ENCODE data around the gene CD300LF. TPM values are rescaled to one million over a fixed set of nuclear protein-coding genes. Genes with fewer than 3 reads are reported as not detected.

The CD300LF gene
- total RNA-seq, 1 experiment from 2014 or later = not detected

DNA sequence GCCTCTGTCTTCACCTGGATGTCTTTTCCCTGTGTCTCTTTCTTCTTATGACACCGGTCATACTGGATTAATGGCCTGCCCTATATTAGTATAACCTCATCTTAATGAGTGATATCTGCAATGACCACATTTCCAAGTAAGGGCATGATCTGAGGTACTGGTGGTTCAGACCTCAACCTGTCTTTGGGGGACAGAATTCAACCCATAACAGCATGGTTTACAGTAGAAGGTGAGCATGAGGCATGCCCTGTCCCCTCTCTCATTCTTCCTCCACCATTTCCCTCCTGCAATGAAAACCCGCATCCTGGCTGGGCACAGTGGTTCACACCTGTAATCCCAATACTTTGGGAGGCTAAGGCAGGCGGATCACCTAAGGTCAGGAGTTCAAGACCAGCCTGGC lies 21.5 kb upstream of the CD300LF start:
- DNase-seq (ENCODE audit: low spot score) (no peak), ATAC-seq (no peak)
- Mint-ChIP-seq H3K27me3 (ENCODE audit: low read depth) (peaks cover 17% of the 10 kb centered on the region), H3K4me1 (peaks cover 23% of the 10 kb centered on the region), H3K36me3 (no peaks in the 10 kb centered on the region), H3K27ac (no peak overlapping the region), H3K4me3 (no peak overlapping the region), H3K9me3 (no peaks in the 10 kb centered on the region)
- ChIA-PET CTCF (interaction anchor here (5.2 kb wide), 1 partner anchor 77 kb away, joined by 296 read pairs; no protein-coding TSS in a partner anchor), POLR2A (no interaction called here)
- no peak for TF ChIP-seq OVOL2 (CRISPR knock-in tag; IDR thresholded peaks at IDR 0.05; ENCODE audit: borderline replicate concordance)
- no peak for TF ChIP-seq GRHL2 (CRISPR knock-in tag; IDR thresholded peaks at IDR 0.05; ENCODE audit: insufficient replicate concordance, severe bottlenecking)
- no peak for TF ChIP-seq NFYB (CRISPR knock-in tag; conservative IDR thresholded peaks at IDR 0.05; ENCODE audit: low read depth)
- no peak for TF ChIP-seq ZNF121 (CRISPR knock-in tag; IDR thresholded peaks at IDR 0.05)
- no peak for TF ChIP-seq JAZF1 (CRISPR knock-in tag; IDR thresholded peaks at IDR 0.05)
- TF ChIP-seq, protein P1, sequence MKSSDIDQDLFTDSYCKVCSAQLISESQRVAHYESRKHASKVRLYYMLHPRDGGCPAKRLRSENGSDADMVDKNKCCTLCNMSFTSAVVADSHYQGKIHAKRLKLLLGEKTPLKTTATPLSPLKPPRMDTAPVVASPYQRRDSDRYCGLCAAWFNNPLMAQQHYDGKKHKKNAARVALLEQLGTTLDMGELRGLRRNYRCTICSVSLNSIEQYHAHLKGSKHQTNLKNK (CRISPR knock-in tag; IDR thresholded peaks at IDR 0.05) = no peak
- TF ChIP-seq NR3C1 (CRISPR knock-in tag; conservative IDR thresholded peaks at IDR 0.05; ENCODE audit: low read depth) = no peak
- TF ChIP-seq, protein P2, sequence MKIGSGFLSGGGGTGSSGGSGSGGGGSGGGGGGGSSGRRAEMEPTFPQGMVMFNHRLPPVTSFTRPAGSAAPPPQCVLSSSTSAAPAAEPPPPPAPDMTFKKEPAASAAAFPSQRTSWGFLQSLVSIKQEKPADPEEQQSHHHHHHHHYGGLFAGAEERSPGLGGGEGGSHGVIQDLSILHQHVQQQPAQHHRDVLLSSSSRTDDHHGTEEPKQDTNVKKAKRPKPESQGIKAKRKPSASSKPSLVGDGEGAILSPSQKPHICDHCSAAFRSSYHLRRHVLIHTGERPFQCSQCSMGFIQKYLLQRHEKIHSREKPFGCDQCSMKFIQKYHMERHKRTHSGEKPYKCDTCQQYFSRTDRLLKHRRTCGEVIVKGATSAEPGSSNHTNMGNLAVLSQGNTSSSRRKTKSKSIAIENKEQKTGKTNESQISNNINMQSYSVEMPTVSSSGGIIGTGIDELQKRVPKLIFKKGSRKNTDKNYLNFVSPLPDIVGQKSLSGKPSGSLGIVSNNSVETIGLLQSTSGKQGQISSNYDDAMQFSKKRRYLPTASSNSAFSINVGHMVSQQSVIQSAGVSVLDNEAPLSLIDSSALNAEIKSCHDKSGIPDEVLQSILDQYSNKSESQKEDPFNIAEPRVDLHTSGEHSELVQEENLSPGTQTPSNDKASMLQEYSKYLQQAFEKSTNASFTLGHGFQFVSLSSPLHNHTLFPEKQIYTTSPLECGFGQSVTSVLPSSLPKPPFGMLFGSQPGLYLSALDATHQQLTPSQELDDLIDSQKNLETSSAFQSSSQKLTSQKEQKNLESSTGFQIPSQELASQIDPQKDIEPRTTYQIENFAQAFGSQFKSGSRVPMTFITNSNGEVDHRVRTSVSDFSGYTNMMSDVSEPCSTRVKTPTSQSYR (CRISPR knock-in tag; IDR thresholded peaks at IDR 0.05) = no peak
- TF ChIP-seq GABPB1 (CRISPR knock-in tag; IDR thresholded peaks at IDR 0.05) = no peak
- TF ChIP-seq, protein P3, sequence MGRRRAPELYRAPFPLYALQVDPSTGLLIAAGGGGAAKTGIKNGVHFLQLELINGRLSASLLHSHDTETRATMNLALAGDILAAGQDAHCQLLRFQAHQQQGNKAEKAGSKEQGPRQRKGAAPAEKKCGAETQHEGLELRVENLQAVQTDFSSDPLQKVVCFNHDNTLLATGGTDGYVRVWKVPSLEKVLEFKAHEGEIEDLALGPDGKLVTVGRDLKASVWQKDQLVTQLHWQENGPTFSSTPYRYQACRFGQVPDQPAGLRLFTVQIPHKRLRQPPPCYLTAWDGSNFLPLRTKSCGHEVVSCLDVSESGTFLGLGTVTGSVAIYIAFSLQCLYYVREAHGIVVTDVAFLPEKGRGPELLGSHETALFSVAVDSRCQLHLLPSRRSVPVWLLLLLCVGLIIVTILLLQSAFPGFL (CRISPR knock-in tag; IDR thresholded peaks at IDR 0.05; ENCODE audit: borderline replicate concordance) = no peak
- TF ChIP-seq, protein P4, sequence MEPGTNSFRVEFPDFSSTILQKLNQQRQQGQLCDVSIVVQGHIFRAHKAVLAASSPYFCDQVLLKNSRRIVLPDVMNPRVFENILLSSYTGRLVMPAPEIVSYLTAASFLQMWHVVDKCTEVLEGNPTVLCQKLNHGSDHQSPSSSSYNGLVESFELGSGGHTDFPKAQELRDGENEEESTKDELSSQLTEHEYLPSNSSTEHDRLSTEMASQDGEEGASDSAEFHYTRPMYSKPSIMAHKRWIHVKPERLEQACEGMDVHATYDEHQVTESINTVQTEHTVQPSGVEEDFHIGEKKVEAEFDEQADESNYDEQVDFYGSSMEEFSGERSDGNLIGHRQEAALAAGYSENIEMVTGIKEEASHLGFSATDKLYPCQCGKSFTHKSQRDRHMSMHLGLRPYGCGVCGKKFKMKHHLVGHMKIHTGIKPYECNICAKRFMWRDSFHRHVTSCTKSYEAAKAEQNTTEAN (CRISPR knock-in tag; IDR thresholded peaks at IDR 0.05) = no peak
- TF ChIP-seq, protein P5, sequence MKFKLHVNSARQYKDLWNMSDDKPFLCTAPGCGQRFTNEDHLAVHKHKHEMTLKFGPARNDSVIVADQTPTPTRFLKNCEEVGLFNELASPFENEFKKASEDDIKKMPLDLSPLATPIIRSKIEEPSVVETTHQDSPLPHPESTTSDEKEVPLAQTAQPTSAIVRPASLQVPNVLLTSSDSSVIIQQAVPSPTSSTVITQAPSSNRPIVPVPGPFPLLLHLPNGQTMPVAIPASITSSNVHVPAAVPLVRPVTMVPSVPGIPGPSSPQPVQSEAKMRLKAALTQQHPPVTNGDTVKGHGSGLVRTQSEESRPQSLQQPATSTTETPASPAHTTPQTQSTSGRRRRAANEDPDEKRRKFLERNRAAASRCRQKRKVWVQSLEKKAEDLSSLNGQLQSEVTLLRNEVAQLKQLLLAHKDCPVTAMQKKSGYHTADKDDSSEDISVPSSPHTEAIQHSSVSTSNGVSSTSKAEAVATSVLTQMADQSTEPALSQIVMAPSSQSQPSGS (CRISPR knock-in tag; IDR thresholded peaks at IDR 0.05; ENCODE audit: borderline replicate concordance, low read depth) = no peak
- no peak for TF ChIP-seq MXD4 (CRISPR knock-in tag; IDR thresholded peaks at IDR 0.05; ENCODE audit: borderline replicate concordance)
- TF ChIP-seq, protein P6, sequence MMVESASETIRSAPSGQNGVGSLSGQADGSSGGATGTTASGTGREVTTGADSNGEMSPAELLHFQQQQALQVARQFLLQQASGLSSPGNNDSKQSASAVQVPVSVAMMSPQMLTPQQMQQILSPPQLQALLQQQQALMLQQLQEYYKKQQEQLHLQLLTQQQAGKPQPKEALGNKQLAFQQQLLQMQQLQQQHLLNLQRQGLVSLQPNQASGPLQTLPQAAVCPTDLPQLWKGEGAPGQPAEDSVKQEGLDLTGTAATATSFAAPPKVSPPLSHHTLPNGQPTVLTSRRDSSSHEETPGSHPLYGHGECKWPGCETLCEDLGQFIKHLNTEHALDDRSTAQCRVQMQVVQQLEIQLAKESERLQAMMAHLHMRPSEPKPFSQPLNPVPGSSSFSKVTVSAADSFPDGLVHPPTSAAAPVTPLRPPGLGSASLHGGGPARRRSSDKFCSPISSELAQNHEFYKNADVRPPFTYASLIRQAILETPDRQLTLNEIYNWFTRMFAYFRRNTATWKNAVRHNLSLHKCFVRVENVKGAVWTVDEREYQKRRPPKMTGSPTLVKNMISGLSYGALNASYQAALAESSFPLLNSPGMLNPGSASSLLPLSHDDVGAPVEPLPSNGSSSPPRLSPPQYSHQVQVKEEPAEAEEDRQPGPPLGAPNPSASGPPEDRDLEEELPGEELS (CRISPR knock-in tag; IDR thresholded peaks at IDR 0.05) = no peak
- no peak for TF ChIP-seq FOXP1 (CRISPR knock-in tag; IDR thresholded peaks at IDR 0.05; ENCODE audit: borderline replicate concordance)
- TF ChIP-seq ZNF232 (CRISPR knock-in tag; IDR thresholded peaks at IDR 0.05) = no peak
- no peak for TF ChIP-seq ZNF219 (CRISPR knock-in tag; IDR thresholded peaks at IDR 0.05; ENCODE audit: borderline replicate concordance)
- no peak for TF ChIP-seq TP53 (CRISPR knock-in tag; IDR thresholded peaks at IDR 0.05)
